Progenitor cell of endocrine pancreas (in vitro differentiated cells): ENCODE results near the gene MS4A6A. TPM values are rescaled to one million over a fixed set of nuclear protein-coding genes. Genes with fewer than 3 reads are reported as not detected.

Source experiments
- DNase-seq: peaks from one replicate; pipeline ENCODE4 v3.0.0; 2021; ENCODE audit warnings: low spot score; ENCODE audit not compliant: unreplicated experiment
- H3K27ac Mint-ChIP-seq: 2 replicates; pipeline ENCODE4 v1.8.0; 2021; ENCODE audit warnings: mild to moderate bottlenecking, moderate library complexity, mixed read lengths
- H3K27me3 Mint-ChIP-seq: 2 replicates; pipeline ENCODE4 v1.8.0; 2021; ENCODE audit warnings: mixed read lengths
- H3K36me3 Mint-ChIP-seq: 2 replicates; pipeline ENCODE4 v1.8.0; 2022; ENCODE audit warnings: mixed read lengths; ENCODE audit not compliant: insufficient read depth
- H3K4me1 Mint-ChIP-seq: 2 replicates; pipeline ENCODE4 v1.8.0; 2021; ENCODE audit warnings: low read depth, mixed read lengths
- H3K4me3 Mint-ChIP-seq: 2 replicates; pipeline ENCODE4 v1.8.0; 2021; ENCODE audit warnings: low read depth, mild to moderate bottlenecking, moderate library complexity, mixed read lengths
- H3K9me3 Mint-ChIP-seq: 2 replicates; pipeline ENCODE4 v1.8.0; 2021; ENCODE audit warnings: low read depth, mixed read lengths
- CTCF ChIP-seq: fragments of 200-600 bp; sonication (generic); IDR thresholded peaks from one replicate; pipeline ENCODE4 v1.5.0; 2021; ENCODE audit warnings: antibody characterized with exemption, mild to moderate bottlenecking; ENCODE audit not compliant: unreplicated experiment
- total RNA-seq: library from RNA; stranded (reverse); gene quantifications from 2 replicates; pipeline ENCODE4 v1.2.1, GENCODE V29; 2021

Gene MS4A6A
- total RNA-seq, 1 donor from 2014 or later: not detected

GRCh38 chr11:60175860-60176275, 7.0 kb downstream of the MS4A6A start:
- Mint-ChIP-seq H3K27ac (no peak overlapping the region), H3K9me3 (no peaks in the 10 kb centered on the region), H3K4me3 (no peak overlapping the region), H3K27me3 (no peaks in the 10 kb centered on the region), H3K4me1 (no peaks in the 10 kb centered on the region), H3K36me3 (no peaks in the 10 kb centered on the region)
- no peak for DNase-seq
- no peak for TF ChIP-seq CTCF

- Mint-ChIP-seq H3K27me3 (no peaks in the 10 kb centered on the region), H3K27ac (no peak overlapping the region), H3K36me3 (no peaks in the 10 kb centered on the region), H3K4me1 (peaks cover under 1% of the 10 kb centered on the region), H3K4me3 (no peak overlapping the region), H3K9me3 (peaks cover 17% of the 10 kb centered on the region)
- no peak for DNase-seq
- no peak for TF ChIP-seq CTCF
Measured at GRCh38 chr11:60172011-60172410, 10.9 kb downstream of the MS4A6A start.

GRCh38 chr11:60170566-60170965, 12.3 kb downstream of the MS4A6A start:
- Mint-ChIP-seq H3K27ac (no peak overlapping the region), H3K9me3 (peaks cover 20% of the 10 kb centered on the region), H3K27me3 (no peaks in the 10 kb centered on the region), H3K4me1 (peaks cover 2% of the 10 kb centered on the region), H3K36me3 (no peaks in the 10 kb centered on the region), H3K4me3 (no peak overlapping the region)
- DNase-seq: no peak
- TF ChIP-seq CTCF: no peak

- Mint-ChIP-seq H3K27ac (no peak overlapping the region), H3K9me3 (peaks cover 26% of the 10 kb centered on the region), H3K4me3 (no peak overlapping the region), H3K27me3 (no peaks in the 10 kb centered on the region), H3K36me3 (no peaks in the 10 kb centered on the region), H3K4me1 (peaks cover 2% of the 10 kb centered on the region)
- peak; percentile 17 for TF ChIP-seq CTCF
- DNase-seq: no peak
Measured at GRCh38 chr11:60169264-60169915, 13.5 kb downstream of the MS4A6A start.

GRCh38 chr11:60168306-60168705, 14.6 kb downstream of the MS4A6A start:
- TF ChIP-seq CTCF: no peak
- DNase-seq: no peak
- Mint-ChIP-seq H3K27ac (no peak overlapping the region), H3K4me3 (no peak overlapping the region), H3K27me3 (no peaks in the 10 kb centered on the region), H3K4me1 (peaks cover 2% of the 10 kb centered on the region), H3K36me3 (no peaks in the 10 kb centered on the region), H3K9me3 (peaks cover 26% of the 10 kb centered on the region)
